A673 (cell line): ENCODE data around the gene ZC3H8.

Source experiments
- CTCF ChIP-seq: fragments of 300-800, 200-600 bp; sonication (generic); conservative IDR thresholded peaks from 2 replicates; pipeline ENCODE4 v1.5.1; 2017; ENCODE audit warnings: low read depth, mild to moderate bottlenecking, antibody characterized with exemption, low read length, moderate library complexity, mixed read lengths
- EZH2 ChIP-seq: fragments of 200-600 bp; sonication (generic); IDR thresholded peaks from 2 replicates; pipeline ENCODE4 v1.6.1; 2017; ENCODE audit warnings: borderline replicate concordance, low read depth, mild to moderate bottlenecking, mixed read lengths, antibody characterized with exemption, low read length; ENCODE audit not compliant: poor library complexity, severe bottlenecking

- no peak for TF ChIP-seq CTCF
- TF ChIP-seq EZH2, result no peak
Observed at GRCh38 chr2:112273349-112273748, 18.5 kb upstream of the ZC3H8 start.
